Frontal cortex (tissue), 4 donors: ENCODE data around the gene ZNF827. TPM values are rescaled to one million over a fixed set of nuclear protein-coding genes. Genes with fewer than 3 reads are reported as not detected.

Experiments used
- DNase-seq, 2 donors: peaks; one replicate each; pipeline ENCODE4 v3.0.0; 2012; ENCODE audit warnings: low spot score in 2 of 2
- FAIRE-seq: peaks from 2 replicates; lab custom pipeline; 2012; peaks lifted over from hg19 to GRCh38; lab: Jason Lieb, UNC
- total RNA-seq: library from RNA; depleted of rRNA; stranded (reverse); fragments of >200 nt; gene quantifications from one replicate; pipeline ENCODE4 v1.2.3, GENCODE V29; 2014
- donor health status: control.
- donor health status: control.
- donor health status: control.

The ZNF827 gene
- total RNA-seq, 1 donor from 2014 or later: 21.2 TPM

GRCh38 chr4:145735827-145736226 lies 202.8 kb downstream of the ZNF827 start:
- FAIRE-seq (no peak), DNase-seq (no peak)

- FAIRE-seq (no peak), DNase-seq (no peak)
Observed at GRCh38 chr4:145735347-145735675, 203.3 kb downstream of the ZNF827 start.

GRCh38 chr4:145734576-145735346 lies 203.9 kb downstream of the ZNF827 start:
- FAIRE-seq: no peak
- no peak for DNase-seq

- DNase-seq: no peak
- no peak for FAIRE-seq
Observed at GRCh38 chr4:145734031-145734430, 204.6 kb downstream of the ZNF827 start.

- DNase-seq (peak; percentile 85 to 91), FAIRE-seq (no peak)
Observed at GRCh38 chr4:145732895-145733880, 205.4 kb downstream of the ZNF827 start.

- DNase-seq (no peak), FAIRE-seq (no peak)
Observed at GRCh38 chr4:145732001-145732815, 206.4 kb downstream of the ZNF827 start.

- DNase-seq (no peak), FAIRE-seq (no peak)
Observed at GRCh38 chr4:145731028-145731427, 207.6 kb downstream of the ZNF827 start.

- DNase-seq: no peak
- FAIRE-seq: no peak
Observed at GRCh38 chr4:145730026-145730425, 208.6 kb downstream of the ZNF827 start.

GRCh38 chr4:145723336-145723735 lies 215.3 kb downstream of the ZNF827 start:
- no peak for FAIRE-seq
- no peak for DNase-seq

GRCh38 chr4:145722561-145722960 lies 216.1 kb downstream of the ZNF827 start:
- no peak for DNase-seq
- FAIRE-seq: no peak

GRCh38 chr4:145720656-145721055 lies 218.0 kb downstream of the ZNF827 start:
- FAIRE-seq: no peak

GRCh38 chr4:145719752-145720624 lies 218.6 kb downstream of the ZNF827 start:
- no peak for FAIRE-seq
- no peak for DNase-seq

More at GRCh38 chr4:145720656-145721055, 218.0 kb downstream of the ZNF827 start:
- DNase-seq: no peak

GRCh38 chr4:145716661-145717200 lies 221.9 kb downstream of the ZNF827 start:
- FAIRE-seq: no peak

GRCh38 chr4:145716200-145716599 lies 222.4 kb downstream of the ZNF827 start:
- FAIRE-seq: no peak
- DNase-seq: no peak

More at GRCh38 chr4:145716661-145717200, 221.9 kb downstream of the ZNF827 start:
- DNase-seq: no peak

GRCh38 chr4:145709843-145710242 lies 228.8 kb downstream of the ZNF827 start:
- DNase-seq: no peak

GRCh38 chr4:145709336-145709735 lies 229.3 kb downstream of the ZNF827 start:
- FAIRE-seq (no peak), DNase-seq (no peak)

More at GRCh38 chr4:145709843-145710242, 228.8 kb downstream of the ZNF827 start:
- FAIRE-seq: no peak
